Smooth muscle cell of the pulmonary artery (primary cell): ENCODE results near the gene TNFRSF8. TPM values are rescaled to one million over a fixed set of nuclear protein-coding genes. Genes with fewer than 3 reads are reported as not detected.

Experiments
- total RNA-seq: library from RNA; depleted of rRNA; stranded (reverse); fragments of >200 nt; gene quantifications from 2 replicates; pipeline ENCODE4 v1.2.3, GENCODE V29; 2014

TNFRSF8 gene
- 0.23 TPM in 1 of 2 replicates, not detected in the other for total RNA-seq

GRCh38 chr1:12063141-12064072 lies at the start of gene TNFRSF8:
Gene TNFRSF8 (plus strand): TSS chr1:12063303. CDS start chr1:12063599, 296 bp downstream.

GRCh38 chr1:12166834-12167492 lies 103.9 kb downstream of the TNFRSF8 start, which contains the start of gene TNFRSF1B:
Gene TNFRSF1B (plus strand): TSS chr1:12166991. CDS start chr1:12167092, 101 bp downstream.

Other genes with a start within 250 kb of the TNFRSF8 start
- gene NPPA, start 215.5 kb upstream of the TNFRSF8 start, total RNA-seq: not detected in 2 replicates
- not detected in 2 replicates for gene NPPB, start 204.4 kb upstream of the TNFRSF8 start, total RNA-seq
- gene KIAA2013, start 136.9 kb upstream of the TNFRSF8 start, total RNA-seq: 105 and 126 TPM in 2 replicates
- gene PLOD1, start 128.6 kb upstream of the TNFRSF8 start, total RNA-seq: 1,597 and 1,997 TPM in 2 replicates
- 65.7 and 79.8 TPM in 2 replicates for gene MFN2, start 82.9 kb upstream of the TNFRSF8 start, total RNA-seq
- gene MIIP, start 43.8 kb upstream of the TNFRSF8 start, total RNA-seq: 11.8 and 20.2 TPM in 2 replicates
- 4.5 and 11.7 TPM in 2 replicates for gene TNFRSF1B, start 103.7 kb downstream of the TNFRSF8 start, total RNA-seq
- 42.1 and 45.2 TPM in 2 replicates for gene VPS13D, start 166.7 kb downstream of the TNFRSF8 start, total RNA-seq